ENCODE measurements around the gene CHN1.

Gene CHN1

GRCh38 chr2:174965992-174966744 lies 39.0 kb downstream of the CHN1 start:
- DNase-seq (ENCODE audit: low read depth) = peak; percentile 60
- TF ChIP-seq CTCF (conservative IDR thresholded peaks at IDR 0.05; ENCODE audit: low read length) = no peak
- no peak overlapping the region for H3K4me3 ChIP-seq (ENCODE audit: low read length)

GRCh38 chr2:174965551-174965950 lies 39.6 kb downstream of the CHN1 start:
- TF ChIP-seq CTCF (conservative IDR thresholded peaks at IDR 0.05; ENCODE audit: low read length) = no peak
- no peak for DNase-seq (ENCODE audit: low read depth)
- no peak overlapping the region for H3K4me3 ChIP-seq (ENCODE audit: low read length)

- H3K4me3 ChIP-seq (ENCODE audit: low read length) = no peak overlapping the region
- no peak for DNase-seq (ENCODE audit: low read depth)
- TF ChIP-seq CTCF (conservative IDR thresholded peaks at IDR 0.05; ENCODE audit: low read length) = no peak
Measured at GRCh38 chr2:174964404-174964803, 40.8 kb downstream of the CHN1 start.

- no peak overlapping the region for H3K4me3 ChIP-seq (ENCODE audit: low read length)
- no peak for DNase-seq (ENCODE audit: low read depth)
- TF ChIP-seq CTCF (conservative IDR thresholded peaks at IDR 0.05; ENCODE audit: low read length) = no peak
Measured at GRCh38 chr2:174963437-174964400, 41.5 kb downstream of the CHN1 start.

- TF ChIP-seq CTCF (conservative IDR thresholded peaks at IDR 0.05; ENCODE audit: low read length) = no peak
- H3K4me3 ChIP-seq (ENCODE audit: low read length) = no peak overlapping the region
- peak; percentile 23 for DNase-seq (ENCODE audit: low read depth)
Measured at GRCh38 chr2:174959787-174960186, 45.4 kb downstream of the CHN1 start.

- TF ChIP-seq CTCF (conservative IDR thresholded peaks at IDR 0.05; ENCODE audit: low read length) = no peak
- DNase-seq (ENCODE audit: low read depth) = no peak
- no peak overlapping the region for H3K4me3 ChIP-seq (ENCODE audit: low read length)
Measured at GRCh38 chr2:174957050-174957449, 48.1 kb downstream of the CHN1 start.
